Vagina (tissue), 2 donors: ENCODE measurements around the gene ZIC1. TPM values are rescaled to one million over a fixed set of nuclear protein-coding genes. Genes with fewer than 3 reads are reported as not detected.

Experiments used
- DNase-seq, 2 donors: peaks; one replicate each; pipeline ENCODE4 v3.0.0-alpha.2; 2017; ENCODE audit errors: extremely low spot score in 2 of 2
- H3K27ac ChIP-seq: fragments of 200-600 bp; sonication (generic); one replicate; pipeline ENCODE4 v1.5.1; 2019
- H3K27me3 ChIP-seq: fragments of 200-600 bp; sonication (generic); one replicate; pipeline ENCODE4 v1.5.1; 2019
- H3K36me3 ChIP-seq, 2 donors: fragments of 200-600 bp; sonication (generic); one replicate each; pipeline ENCODE4 v1.5.1; 2017 to 2019
- H3K4me1 ChIP-seq: fragments of 200-600 bp; sonication (generic); one replicate; pipeline ENCODE4 v1.5.1; 2019
- H3K4me3 ChIP-seq, 2 donors: fragments of 200-600 bp; sonication (generic); 1 replicate in 1 of 2; 2 replicates in 1 of 2; pipeline ENCODE4 v1.5.1; 2016 to 2019
- H3K9me3 ChIP-seq: fragments of 200-600 bp; sonication (generic); one replicate; pipeline ENCODE4 v1.5.1; 2019
- CTCF ChIP-seq, 3 experiments: fragments of 450-650 bp in 2 of 3; fragments of 200-600 bp in 1 of 3; sonication (generic) in 1 of 3; IDR thresholded peaks; one replicate each; pipeline ENCODE4 v1.5.1; 2017 to 2019; ENCODE audit warnings: antibody characterized with exemption in 3 of 3, mild to moderate bottlenecking in 2 of 3, moderate library complexity in 2 of 3
- POLR2A ChIP-seq, 2 donors: fragments of 450-650 bp; IDR thresholded peaks; one replicate each; pipeline ENCODE4 v1.6.1; 2017; ENCODE audit warnings: antibody characterized with exemption in 2 of 2, mild to moderate bottlenecking in 2 of 2, moderate library complexity in 2 of 2
- POLR2AphosphoS5 ChIP-seq, 2 donors: sonication (generic); formaldehyde crosslinking; IDR thresholded peaks; one replicate each; pipeline ENCODE4 v1.9.0; 2017; ENCODE audit warnings: antibody characterized with exemption in 2 of 2, mild to moderate bottlenecking in 2 of 2, low read depth in 1 of 2; ENCODE audit not compliant: insufficient read depth in 1 of 2
- intact Hi-C: fragments of 100-400 bp; cut with DNase I; formaldehyde crosslinking; loops from one replicate; pipeline ENCODE4 v1.15.1; 2023
- total RNA-seq: library from RNA; depleted of rRNA; stranded (reverse); fragments of >200 nt; gene quantifications from one replicate; pipeline ENCODE4 v1.2.3, GENCODE V29; 2016

ZIC1 gene
- total RNA-seq, 1 donor from 2014 or later = not detected

DNA sequence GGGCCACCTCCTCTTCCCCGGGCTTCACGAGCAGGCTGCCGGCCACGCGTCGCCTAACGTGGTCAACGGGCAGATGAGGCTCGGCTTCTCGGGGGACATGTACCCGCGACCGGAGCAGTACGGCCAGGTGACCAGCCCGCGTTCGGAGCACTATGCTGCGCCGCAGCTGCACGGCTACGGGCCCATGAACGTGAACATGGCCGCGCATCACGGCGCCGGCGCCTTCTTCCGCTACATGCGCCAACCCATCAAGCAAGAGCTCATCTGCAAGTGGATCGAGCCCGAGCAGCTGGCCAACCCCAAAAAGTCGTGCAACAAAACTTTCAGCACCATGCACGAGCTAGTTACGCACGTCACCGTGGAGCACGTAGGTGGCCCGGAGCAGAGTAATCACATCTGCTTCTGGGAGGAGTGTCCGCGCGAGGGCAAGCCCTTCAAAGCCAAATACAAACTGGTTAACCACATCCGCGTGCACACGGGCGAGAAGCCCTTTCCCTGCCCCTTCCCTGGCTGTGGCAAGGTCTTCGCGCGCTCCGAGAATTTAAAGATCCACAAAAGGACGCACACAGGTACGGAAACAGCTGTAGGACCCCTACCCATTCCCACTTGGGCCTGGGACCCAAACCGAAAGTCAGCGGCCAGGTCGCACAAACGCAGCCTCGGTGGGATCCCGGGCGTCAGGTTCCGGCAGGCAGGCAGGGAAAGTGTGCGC is 1.5 kb downstream of the ZIC1 start:
- peak in 1 of 2 donors; percentile 49 for DNase-seq
- peaks cover 35% of the 10 kb centered on the region for H3K4me1 ChIP-seq
- intact Hi-C loops = no loop called here
- peak overlapping the region; percentile 23 to 44 for H3K4me3 ChIP-seq
- no peak overlapping the region for H3K27ac ChIP-seq
- H3K27me3 ChIP-seq = peaks cover 44% of the 10 kb centered on the region
- TF ChIP-seq POLR2A (IDR thresholded peaks at IDR 0.05) (no peak), POLR2AphosphoS5 (IDR thresholded peaks at IDR 0.05; ENCODE audit: insufficient read depth in 1 of 2, low read depth in 1 of 2) (peak in 1 of 2 donors; percentile 3)
- no peaks in the 10 kb centered on the region for H3K9me3 ChIP-seq
- H3K36me3 ChIP-seq = no peaks in the 10 kb centered on the region

GRCh38 chr3:147411238-147411814 is 2.2 kb downstream of the ZIC1 start:
- Histone ChIP-seq H3K4me1 (peaks cover 35% of the 10 kb centered on the region), H3K9me3 (no peaks in the 10 kb centered on the region), H3K36me3 (no peaks in the 10 kb centered on the region), H3K27me3 (peaks cover 47% of the 10 kb centered on the region), H3K27ac (no peak overlapping the region), H3K4me3 (peak overlapping the region; percentile 23 to 44)
- intact Hi-C loops = no loop called here
- TF ChIP-seq POLR2A (IDR thresholded peaks at IDR 0.05) = no peak
- TF ChIP-seq CTCF (IDR thresholded peaks at IDR 0.05) = no peak
- no peak for TF ChIP-seq POLR2AphosphoS5 (IDR thresholded peaks at IDR 0.05; ENCODE audit: insufficient read depth in 1 of 2, low read depth in 1 of 2)
- DNase-seq = no peak

GRCh38 chr3:147411815-147412241 is 2.7 kb downstream of the ZIC1 start:
- H3K4me1 ChIP-seq = peaks cover 35% of the 10 kb centered on the region
- intact Hi-C loops = no loop called here
- no peak overlapping the region for H3K27ac ChIP-seq
- H3K27me3 ChIP-seq = peaks cover 47% of the 10 kb centered on the region
- no peaks in the 10 kb centered on the region for H3K9me3 ChIP-seq
- no peak for DNase-seq
- no peaks in the 10 kb centered on the region for H3K36me3 ChIP-seq
- H3K4me3 ChIP-seq = no peak overlapping the region
- TF ChIP-seq POLR2AphosphoS5 (IDR thresholded peaks at IDR 0.05; ENCODE audit: insufficient read depth in 1 of 2, low read depth in 1 of 2) (no peak), CTCF (IDR thresholded peaks at IDR 0.05) (no peak), POLR2A (IDR thresholded peaks at IDR 0.05) (no peak)

DNA sequence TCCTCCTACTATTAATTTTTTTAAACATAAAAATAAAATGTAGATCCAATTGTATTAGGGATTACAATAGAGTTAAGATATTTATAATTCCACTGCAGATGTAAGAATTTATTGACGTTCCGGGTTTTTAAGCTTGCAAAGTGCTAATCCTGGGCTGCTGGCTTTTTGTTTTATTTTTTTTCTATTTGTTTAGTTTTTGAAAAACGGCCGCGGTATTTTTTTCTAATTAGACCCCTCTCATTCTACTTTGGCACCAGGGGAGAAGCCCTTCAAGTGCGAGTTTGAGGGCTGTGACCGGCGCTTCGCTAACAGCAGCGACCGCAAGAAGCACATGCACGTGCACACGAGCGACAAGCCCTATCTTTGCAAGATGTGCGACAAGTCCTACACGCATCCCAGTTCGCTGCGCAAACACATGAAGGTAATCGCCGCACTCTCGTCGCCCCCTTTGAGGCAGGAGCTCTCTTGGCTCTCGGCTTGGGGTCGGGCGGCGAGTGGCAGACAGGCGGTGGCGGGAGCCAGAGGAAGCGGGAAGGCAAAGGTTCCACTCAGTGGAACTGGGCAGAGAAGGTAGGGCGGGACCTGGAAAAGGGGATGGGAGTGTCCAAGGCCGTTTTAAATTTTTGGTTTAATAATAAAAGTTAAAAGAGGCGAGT is 3.2 kb downstream of the ZIC1 start:
- Histone ChIP-seq H3K4me3 (no peak overlapping the region), H3K4me1 (peaks cover 35% of the 10 kb centered on the region), H3K27me3 (peaks cover 47% of the 10 kb centered on the region), H3K9me3 (no peaks in the 10 kb centered on the region), H3K36me3 (no peaks in the 10 kb centered on the region), H3K27ac (no peak overlapping the region)
- DNase-seq = peak in 1 of 2 donors; percentile 61
- TF ChIP-seq POLR2A (IDR thresholded peaks at IDR 0.05) (no peak), CTCF (IDR thresholded peaks at IDR 0.05) (no peak), POLR2AphosphoS5 (IDR thresholded peaks at IDR 0.05; ENCODE audit: insufficient read depth in 1 of 2, low read depth in 1 of 2) (no peak)
- intact Hi-C loops = no loop called here

DNA sequence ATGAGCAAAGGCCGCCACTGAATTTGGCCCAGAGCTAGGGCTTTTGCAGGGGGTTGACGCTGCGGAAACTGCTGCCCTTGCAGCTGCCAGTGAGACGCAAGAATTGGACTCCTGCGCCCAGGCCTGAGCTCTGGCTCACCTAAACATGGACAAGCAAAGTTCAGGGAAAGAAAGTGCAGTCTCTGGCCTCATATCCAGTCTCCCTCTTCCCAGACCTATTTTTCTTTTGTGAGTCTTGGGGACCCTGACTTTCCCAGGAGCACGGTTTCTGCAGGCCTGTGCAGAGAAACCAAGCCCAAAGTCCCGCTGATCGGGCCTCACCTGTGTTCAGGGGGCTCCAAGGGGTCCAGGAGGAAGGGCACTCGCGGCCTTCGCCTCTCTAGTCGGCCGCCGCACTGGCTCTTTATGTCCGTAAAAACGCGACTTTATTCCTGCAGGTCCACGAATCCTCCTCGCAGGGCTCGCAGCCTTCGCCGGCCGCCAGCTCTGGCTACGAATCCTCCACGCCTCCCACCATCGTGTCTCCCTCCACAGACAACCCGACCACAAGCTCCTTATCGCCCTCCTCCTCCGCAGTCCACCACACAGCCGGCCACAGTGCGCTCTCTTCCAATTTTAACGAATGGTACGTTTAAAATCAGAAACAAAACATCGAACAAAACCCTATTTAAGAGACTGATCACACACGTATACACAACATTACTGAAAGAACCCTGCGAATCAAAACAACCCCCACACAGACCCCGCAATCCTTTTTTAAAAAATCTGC is 3.9 kb downstream of the ZIC1 start:
- Histone ChIP-seq H3K4me1 (peaks cover 35% of the 10 kb centered on the region), H3K27me3 (peaks cover 47% of the 10 kb centered on the region)
- intact Hi-C loops = no loop called here

More for the DNA sequence above, 3.9 kb downstream of the ZIC1 start:
- Histone ChIP-seq H3K36me3 (no peaks in the 10 kb centered on the region), H3K9me3 (no peaks in the 10 kb centered on the region), H3K27ac (no peak overlapping the region), H3K4me3 (no peak overlapping the region)
- TF ChIP-seq POLR2A (IDR thresholded peaks at IDR 0.05) = no peak
- TF ChIP-seq POLR2AphosphoS5 (IDR thresholded peaks at IDR 0.05; ENCODE audit: insufficient read depth in 1 of 2, low read depth in 1 of 2) = no peak
- no peak for TF ChIP-seq CTCF (IDR thresholded peaks at IDR 0.05)
- no peak for DNase-seq
